Stimulated activated CD4-positive, alpha-beta T cell treated with anti-CD3 and anti-CD28 coated beads, Interleukin-12 subunit alpha, Interleukin-12 subunit beta, amount 100 ng/mL, for 48 hours (primary cell): ENCODE results near the gene PTPDC1.

ENCODE experiments used
- DNase-seq, 3 donors: peaks; one replicate each; pipeline ENCODE4 v3.0.0-alpha.2; 2020; ENCODE audit warnings: low read depth in 2 of 3, low spot score in 1 of 3

Gene PTPDC1

DNA sequence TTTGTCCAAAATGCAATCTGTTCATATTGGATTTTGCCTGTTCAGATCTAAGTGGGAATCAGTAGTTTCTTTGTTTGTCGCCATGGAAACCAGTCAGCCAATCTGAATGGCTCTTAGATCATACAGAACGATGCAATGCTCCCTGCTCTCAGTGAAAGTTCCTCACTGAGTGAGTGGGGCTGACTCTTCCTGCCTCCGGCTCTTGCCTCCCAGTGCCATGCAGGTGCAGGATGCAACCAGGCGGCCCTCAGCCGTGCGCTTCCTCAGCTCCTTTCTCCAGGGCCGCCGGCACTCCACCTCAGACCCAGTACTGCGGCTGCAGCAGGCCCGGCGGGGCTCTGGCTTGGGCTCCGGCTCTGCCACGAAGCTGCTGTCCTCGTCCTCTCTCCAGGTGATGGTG, at the start of gene PTPDC1:
Gene PTPDC1 (plus strand): TSS at position 151 of the 400 bp plus-strand sequence. CDS start 67 bp downstream, at position 218.
- DNase-seq, result no peak

GRCh38 chr9:94034511-94034910, 49.8 kb upstream of the PTPDC1 start:
- DNase-seq, result no peak

DNA sequence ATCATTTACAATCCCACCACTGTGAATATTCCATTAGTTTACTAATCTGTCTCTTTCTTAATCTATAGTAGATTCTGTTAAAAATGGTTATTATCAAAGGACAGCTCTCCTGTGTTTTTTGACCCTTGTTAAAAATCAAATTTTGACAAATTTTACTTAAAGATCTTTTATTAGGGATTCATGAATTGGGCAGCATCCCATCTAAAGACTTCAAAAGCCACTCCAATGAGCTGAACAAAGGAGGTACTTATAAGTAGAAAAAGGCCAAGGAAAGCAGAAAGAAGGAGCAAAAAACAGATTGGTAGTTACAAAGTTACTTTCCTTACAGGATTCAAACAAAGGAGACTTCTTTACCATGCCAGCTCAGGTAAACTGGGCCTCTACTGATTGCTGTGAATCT, 44.5 kb upstream of the PTPDC1 start:
- no peak for DNase-seq

DNA sequence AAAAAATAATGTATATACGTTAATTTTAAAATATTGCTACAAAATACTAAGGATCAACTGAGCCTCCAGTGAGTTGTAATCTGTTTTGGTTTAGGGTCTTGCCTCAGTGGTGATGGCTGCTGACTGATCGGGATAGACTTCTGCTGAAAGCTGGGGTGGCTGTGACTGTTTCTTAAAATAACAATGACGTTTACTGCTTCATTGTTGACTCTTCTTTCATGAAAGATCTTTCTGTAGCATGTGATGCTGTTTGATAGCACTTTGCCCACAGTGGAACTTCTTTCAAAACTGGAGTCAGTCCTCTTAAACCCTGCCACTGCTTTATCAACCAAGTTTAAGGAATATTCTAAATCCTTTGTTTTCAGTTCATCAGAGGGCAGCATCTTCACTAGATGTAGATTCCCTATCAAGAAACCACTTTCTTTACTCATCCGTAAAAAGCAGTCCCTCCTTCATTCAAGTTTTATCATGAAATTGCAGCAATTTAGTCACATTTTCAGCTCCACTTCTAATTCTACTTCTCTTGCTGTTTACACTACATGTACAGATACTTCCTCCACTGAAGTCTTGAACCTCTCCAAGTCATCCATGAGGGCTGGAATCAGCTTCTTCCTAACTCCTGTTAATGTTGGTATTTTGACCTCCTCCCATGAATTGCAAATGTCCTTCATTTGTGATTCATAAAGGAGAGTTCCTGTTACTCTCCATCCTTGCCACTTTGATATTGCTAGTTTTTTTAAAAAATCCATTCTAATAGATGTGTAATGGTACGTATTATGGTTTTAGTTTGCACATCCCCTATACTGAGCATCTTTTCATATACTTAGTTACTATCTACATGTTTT, 41.5 kb upstream of the PTPDC1 start:
- no peak for DNase-seq

DNA sequence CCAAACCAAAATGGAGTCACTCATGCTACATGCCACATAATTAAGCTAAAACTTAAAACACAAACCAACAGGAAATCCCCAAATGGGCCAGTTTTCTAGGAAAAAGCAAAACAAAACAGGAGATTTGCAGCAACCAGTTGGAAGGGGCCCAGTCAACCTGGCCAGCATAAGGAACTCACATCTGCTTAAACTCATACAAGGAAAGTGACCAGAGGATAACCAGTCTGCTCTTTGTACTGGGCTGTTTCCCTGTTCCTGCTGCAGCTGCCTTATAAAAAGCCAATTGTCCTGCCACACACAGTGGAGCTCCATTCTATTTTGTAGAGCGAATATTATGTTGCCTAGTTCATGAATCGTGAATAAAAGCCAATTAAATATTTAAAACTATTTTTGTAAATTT, 29.5 kb upstream of the PTPDC1 start:
- DNase-seq, result no peak

- no peak for DNase-seq
These were observed 27.8 kb upstream of the PTPDC1 start for GRCh38 chr9:94056442-94056974.

DNA sequence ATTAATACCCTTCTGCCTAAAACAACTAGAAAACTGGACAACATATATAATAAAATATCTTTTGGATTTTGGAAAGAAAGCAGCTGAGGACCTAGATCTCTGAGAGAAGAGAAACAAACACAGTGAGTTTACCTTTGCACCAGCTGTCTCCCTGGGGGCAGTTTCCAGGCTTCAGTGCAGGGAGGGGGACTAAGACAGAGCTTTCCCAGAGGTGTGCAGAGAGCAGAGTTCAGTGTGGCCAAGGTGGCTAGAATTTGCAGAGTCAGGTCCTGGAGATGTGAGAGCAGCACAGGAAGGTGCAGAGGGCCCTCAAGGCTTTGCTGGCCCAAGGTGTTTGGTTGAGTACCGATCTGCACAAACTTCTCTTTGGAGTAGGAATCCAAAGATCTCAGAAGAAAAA, 26.3 kb upstream of the PTPDC1 start:
- no peak for DNase-seq

GRCh38 chr9:94061864-94062263, 22.4 kb upstream of the PTPDC1 start:
- no peak for DNase-seq

GRCh38 chr9:94065535-94065961, 18.7 kb upstream of the PTPDC1 start:
- DNase-seq, result peak; percentile 42 to 66 (median 55)

- no peak for DNase-seq
These were observed 16.0 kb upstream of the PTPDC1 start for GRCh38 chr9:94068257-94068656.

- DNase-seq, result no peak
These were observed 7.7 kb upstream of the PTPDC1 start for GRCh38 chr9:94076557-94076956.

DNA sequence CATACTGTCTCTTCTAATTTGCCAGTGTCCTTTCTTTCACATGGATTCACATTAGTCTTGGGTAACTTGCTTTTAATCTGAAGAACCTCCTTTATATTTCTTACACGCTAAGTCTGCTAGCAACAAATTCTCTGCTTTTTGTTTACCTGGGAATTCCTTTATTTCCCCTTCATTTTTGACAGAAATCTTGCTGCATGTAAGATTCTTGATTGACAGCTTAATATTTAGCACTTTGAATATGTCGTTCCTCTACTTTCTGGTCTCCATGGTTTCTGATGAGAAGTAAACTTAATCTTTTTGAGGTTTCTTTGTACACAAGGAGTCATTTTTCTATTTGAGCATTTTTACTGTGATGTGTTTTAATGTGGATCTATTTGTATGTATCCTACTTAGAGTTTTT, 6.2 kb upstream of the PTPDC1 start:
- DNase-seq, result no peak

GRCh38 chr9:94079236-94079635, 5.0 kb upstream of the PTPDC1 start:
- no peak for DNase-seq

GRCh38 chr9:94080249-94080648, 4.0 kb upstream of the PTPDC1 start:
- no peak for DNase-seq

DNA sequence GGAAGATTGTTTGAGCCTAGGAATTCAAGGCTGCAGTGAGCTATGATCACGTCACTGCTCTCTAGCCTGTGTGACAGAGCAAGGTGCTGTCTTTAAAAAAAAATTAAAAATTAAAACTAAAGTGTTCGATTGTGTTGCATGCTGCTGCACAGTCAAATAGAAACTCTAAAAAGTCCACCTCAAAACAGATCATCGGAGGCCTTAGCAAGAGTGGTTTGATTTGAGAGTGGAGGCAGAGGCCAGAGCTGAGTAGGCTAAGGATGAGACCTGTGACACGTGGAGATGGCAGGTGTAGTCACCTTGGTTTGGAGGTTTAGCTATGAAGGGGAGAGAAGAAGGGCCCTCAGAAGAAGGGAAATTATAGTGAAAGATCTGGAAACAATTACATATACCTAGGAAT, 2.8 kb upstream of the PTPDC1 start:
- DNase-seq, result no peak

DNA sequence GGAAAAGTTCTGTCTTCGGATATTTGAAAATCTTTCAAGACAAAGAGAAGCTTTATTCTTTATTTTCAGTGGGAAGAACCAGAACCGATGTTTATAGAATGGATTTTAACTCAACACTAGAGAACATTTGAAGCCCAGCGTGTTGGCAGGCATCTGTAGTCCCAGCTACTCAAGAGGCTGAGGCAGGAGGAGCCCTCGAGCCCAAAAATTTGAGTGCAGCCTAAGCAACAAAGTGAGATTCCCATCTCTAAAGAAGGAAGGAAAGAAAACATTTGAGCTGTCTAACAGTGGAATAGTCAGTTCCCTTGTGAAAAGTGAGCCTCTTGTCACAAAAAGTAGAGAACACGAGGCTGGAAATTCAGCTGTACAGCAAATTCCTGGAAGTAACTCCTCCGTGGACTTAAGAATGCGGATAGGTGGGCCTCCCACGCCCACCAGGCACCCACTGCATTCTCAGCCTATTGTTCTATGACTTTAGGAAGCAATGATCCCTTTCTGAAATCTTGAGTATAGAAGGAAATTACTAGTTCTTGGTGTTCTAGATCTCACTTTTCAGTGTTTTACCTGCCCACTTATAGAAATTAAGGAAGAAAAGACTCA, 2.3 kb upstream of the PTPDC1 start:
- no peak for DNase-seq

DNA sequence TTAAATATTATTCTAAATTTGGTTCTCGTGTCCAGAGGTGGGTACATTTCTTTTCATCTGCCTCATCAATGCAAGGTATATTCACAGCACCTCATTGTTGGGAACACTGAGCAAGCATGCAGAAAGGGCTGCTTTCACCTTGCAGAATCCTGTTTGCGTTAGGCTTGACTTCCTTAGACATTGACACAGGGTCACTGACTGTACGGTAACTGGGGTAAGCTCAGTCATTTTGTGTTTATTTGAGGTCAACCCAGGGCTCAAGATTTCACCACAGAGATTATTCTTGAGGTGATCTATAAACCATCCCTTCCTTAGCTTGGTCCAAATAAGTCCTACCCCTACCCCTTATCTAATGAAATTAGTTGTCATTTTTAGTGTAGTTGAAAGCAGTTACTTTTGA, 1.7 kb upstream of the PTPDC1 start:
- no peak for DNase-seq

- no peak for DNase-seq
These were observed 1.3 kb upstream of the PTPDC1 start for GRCh38 chr9:94082956-94083355.

GRCh38 chr9:94083384-94083783, 880 bp upstream of the PTPDC1 start:
- DNase-seq, result no peak

DNA sequence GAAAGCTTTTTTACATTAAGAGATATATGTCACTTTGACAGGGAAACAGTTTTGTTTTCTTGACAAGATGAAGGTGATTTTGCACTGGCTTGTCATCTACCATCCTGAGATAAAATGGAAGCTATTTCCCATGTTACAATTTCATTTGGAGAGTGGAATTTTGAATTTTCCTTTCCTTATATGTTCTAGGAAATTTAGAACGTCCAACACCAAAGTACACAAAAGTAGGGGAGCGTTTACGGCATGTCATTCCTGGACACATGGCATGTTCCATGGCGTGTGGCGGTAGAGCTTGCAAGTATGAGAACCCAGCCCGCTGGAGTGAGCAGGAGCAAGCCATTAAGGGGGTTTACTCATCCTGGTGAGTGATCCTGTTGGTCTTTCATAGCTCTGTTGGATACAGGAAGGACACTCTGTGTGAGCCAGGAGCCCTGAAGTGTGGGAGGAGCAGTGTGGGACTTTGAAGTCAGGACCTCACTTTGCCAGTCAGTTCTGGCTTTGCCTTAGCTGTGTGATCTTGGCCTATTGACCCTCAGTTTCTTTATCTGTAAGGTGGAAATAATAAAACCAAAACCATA, 887 bp downstream of the PTPDC1 start:
- DNase-seq, result no peak

DNA sequence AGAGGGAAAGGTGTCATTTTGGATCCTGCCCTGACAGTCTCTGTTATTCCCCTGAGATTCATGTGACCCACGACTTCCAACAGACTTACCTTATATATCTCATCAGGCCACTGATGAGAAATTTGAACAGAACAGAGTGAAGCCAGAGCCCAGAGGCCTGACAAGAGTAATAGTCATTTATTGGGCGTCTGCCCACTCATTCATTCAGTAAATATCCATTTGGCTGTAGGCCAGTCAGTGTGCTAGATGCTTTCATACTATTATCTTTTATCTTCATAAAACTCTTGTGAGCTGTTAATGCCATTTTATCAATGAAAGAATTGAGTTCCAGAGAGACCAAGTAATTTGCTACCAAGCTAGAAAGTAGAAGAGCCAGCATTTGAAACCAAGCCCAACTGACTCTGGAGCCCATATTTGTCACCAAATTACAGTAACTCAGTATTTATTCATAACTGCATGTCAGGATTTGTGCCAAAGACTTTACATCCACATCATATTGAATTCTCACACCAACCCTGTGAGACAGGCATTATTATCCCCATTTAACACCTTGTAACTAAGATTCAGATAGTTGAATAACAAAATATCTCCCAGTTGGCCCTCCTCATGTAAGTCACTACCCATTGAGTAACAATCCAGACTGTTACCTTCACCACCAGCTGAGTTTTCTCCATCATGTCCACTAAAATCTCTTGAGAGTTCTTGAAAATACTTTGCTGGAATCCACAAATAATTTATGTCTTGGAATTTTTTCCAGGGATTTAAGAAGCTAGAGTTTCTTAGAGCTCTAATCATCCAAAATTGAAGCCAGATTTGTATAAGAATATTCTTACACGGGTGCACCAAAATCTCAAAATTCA, 2.5 kb downstream of the PTPDC1 start:
- DNase-seq, result no peak
